DMS153 (cell line): Measurements from ENCODE around the gene TRIM66.
A peak's percentile ranks its signal among the peaks of the same experiment; 100 is the strongest.

Source experiments
- DNase-seq: peaks from one replicate; lab custom pipeline; 2025; lab: John Stamatoyannopoulos, UW

The TRIM66 gene

DNA sequence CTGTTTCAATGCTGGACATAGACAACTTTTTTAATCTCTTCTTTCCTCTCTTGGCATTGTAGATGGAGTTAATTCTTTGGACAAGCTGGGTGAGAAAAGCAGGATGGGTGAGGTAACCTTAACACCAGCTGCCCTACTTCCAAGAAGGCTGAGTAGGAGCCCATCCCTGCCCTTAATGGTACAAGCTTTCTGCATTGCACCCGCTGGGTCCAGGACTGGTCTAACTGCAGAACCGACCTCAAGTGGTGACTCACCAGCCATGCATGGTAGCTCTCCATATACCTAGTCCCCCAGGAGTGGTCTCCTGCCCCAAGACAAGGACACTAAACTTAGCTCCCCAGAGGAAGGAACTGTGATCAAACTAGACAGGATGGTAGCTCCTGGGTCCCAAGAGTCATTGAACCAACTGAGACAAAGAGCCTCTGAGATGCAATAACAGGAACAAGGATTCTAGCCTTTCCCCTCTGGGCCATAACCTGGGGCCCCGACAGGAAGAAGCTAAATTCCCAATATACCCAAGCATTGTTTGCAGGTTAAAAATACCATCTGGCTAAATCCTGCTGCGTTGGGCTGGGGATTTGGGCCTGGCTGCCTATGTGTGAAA, 32.3 kb upstream of the TRIM66 start:
- DNase-seq, result no peak

DNA sequence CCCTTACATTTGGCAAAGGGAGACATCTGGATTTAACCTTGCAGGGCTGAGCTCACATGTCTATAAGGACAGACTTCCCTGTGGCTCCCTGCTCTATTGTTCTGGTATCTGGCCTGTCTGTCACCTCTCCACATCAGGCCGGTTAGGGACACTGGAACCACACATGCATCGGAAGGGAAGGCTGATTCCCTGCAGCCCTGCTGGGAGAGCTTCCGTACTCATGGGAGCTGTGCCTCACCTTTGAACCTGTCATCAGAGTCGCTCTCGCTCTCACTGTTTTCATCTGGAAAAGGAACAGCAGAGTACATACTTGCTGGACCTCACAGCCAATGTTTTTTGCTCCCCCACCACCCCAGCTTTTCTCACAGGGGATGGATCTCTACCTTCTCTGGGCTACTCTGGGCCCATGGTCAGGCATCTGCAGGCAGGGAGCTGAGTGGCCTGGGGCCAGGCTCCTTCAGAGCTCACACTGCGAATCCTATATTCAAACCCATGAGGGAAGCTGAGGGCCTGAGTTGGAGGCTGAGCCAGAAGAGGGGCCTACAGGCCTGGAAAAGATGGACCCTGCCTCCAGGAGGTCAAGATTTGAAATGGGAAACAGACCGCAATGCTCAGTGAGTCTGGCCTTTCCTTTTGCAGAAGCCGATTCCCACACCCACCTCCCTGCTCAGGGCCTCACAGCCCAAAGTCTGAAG, 31.4 kb upstream of the TRIM66 start:
- DNase-seq, result no peak

DNA sequence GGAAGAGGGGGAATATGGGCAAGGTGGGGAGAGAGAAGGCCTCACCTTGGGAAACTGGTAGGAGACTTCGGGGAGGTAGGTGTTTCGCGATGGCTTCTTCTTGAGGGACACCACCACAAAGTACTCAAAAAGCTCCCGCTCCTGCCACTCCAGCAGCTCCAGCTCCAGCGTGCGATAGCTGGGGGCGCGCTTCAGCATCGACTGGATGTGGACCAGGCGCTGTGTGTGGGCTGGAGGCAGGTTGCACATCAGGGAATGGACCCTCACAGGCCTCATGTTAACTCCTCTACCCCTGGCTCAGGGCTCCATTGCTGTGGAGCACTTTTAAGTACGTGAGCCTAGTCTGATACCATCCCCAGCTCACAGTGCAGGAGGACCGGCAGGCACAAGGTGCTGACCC, 30.0 kb upstream of the TRIM66 start:
- no peak for DNase-seq

DNA sequence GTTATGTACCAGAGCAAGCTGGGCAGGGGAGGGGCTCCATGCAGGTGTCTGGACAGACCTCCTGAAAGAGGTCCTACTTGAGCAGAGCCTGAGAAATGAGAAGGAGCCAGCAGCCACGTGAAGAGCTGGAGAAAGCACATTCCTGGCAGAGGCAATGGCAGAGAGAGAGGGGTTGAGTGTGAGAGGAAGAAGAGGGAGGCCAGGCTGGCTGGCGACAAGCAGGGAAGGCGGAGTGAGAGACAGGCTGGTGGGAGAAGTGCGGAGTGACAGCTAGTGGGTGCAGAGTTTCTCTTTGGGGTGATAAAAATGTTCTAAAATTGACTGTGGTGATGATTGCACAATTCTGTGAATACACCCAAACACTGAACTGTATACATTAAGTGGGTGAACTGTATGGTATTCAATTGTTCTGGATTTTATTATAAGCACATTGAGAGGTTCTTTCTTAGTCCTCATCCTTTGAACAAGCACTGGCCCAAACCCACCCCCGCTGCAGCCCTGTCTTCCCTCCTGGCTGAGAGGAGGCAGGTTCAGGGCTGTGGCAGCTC, 29.5 kb upstream of the TRIM66 start:
- no peak for DNase-seq

DNA sequence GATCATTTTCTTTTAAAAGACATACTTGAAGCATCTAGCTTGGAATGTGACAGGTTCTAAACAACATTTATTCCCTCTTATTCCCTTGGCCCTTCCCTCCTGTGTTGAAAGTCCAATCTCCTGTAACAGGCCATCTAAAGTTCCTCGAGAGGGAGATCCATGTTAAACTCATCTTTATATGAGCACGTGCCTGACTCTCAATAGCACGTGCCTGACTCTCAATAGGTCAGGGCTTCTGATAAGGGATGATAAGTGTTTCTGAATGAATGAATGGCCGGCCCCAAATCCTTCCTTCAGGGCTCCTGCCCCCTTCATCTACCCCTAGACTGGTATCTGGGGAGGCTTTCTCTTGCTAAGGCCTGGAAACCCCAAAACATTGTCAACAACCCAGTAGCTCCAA, 27.3 kb upstream of the TRIM66 start:
- DNase-seq, result no peak

DNA sequence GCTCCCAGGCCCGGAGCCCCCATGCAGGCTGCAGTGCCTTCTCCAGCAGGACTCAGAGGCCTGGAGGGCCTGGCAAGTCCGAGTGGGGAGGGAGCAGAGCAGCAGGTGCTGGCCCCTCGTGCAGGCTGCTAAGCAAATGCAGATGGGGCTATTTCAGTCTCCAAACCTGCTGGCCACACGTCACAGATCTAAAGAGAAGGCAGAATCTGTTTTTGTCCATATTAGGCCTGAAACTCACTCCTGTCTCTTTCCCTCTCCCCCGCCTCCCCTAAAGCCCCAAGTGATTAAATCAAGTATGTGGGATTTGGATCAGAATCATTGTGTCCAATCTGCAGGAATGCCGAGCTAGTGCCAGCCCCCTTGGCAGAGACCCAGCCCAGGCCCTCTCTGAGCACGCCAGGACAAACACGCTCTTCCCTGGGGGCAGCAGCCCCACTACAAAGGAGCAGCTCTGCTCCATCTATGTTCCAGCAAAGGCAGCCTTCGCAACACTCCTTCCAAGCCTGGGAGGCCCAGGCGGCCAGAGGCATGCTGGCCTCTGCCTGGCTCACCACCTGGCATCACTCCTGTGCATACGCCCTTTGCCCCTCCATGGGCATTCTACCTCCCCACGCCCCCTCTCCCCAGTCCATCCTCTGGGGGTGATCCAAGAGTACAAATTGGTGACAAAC, 26.7 kb upstream of the TRIM66 start:
- DNase-seq, result no peak

DNA sequence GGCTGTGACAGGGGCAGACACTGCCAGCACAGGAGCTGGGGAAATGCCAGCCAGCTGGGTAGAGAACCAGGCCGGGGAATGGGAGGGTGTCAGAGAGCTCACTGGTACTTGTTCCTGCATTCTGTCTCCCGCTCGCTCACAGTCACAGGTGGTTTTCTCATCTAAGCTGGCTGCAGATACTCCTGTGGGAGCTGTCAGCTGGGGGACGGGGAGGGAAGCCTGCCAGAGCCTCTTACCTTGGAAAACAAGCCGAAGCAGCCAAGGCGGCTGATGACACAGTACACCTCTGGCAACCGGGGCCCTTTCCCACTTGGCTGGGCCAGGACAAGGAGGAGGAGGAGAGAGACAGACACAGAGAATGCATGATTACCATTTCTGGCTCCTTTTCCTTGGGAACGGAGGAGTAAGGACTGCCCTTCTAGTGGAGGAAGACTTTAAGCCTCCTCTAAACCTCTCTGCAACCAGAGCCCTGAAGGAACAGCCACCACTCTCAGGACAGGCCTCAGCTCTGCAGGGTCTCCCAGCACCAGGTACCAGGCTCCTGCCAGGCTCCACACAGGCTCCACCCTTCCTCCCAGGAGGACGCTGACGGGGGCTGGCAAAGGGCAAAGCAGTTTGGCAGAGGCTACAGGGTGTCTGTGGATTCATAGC, 25.2 kb upstream of the TRIM66 start:
- no peak for DNase-seq

DNA sequence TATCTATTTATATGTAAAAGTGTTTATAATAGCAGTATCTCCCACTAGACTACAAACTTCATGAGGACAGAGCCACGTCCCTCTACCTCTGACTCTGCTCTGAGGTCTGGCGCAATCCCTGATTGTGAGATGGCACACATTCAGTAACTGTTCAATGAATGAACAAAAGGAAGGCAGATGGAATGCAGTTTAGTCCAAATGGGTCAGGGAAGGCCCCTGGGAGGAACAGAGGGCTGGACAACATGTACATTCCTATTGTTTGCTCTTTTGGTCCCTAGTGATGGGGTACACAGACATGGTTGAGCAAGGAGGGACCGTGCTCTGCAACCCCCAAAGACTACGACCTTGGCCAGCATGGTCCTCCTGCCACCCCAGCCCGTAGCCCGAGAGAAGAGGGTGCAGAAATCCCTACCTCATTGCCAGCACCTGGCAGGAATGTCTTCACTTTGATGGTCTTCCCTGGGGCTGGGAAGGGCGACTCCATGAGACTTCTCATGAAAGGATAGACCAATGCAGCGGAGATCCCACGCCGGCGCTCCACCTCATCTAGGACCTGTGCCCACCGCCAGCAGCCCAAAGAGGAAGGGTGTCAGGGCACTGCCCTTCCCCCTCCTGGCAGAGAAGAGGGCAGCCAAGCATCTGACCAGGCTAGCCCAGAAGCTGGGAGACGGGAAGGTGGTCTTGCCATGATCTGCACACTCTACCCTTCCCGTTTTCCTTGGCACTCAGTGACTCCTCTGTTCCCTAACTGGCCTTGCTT, 24.4 kb upstream of the TRIM66 start:
- DNase-seq, result no peak

DNA sequence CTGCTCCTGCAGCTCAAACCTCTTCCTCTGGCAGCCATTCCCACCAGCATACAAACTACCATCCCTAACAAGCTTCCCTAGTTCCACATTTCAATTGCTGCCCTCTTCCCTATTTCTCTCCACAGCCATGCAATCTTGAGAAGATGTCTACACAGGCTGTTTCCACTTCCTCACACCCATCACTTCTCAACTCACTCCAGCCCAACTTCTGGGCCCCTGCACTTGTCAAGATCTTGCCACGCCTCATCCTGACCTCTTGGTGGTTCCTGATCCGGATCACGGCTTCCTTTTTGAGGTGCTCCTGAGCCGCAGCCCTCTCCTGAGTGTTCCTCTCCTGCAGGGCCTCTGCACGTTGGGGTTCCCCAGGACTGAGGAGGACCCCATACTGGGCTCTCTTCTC, 22.7 kb upstream of the TRIM66 start:
- no peak for DNase-seq

DNA sequence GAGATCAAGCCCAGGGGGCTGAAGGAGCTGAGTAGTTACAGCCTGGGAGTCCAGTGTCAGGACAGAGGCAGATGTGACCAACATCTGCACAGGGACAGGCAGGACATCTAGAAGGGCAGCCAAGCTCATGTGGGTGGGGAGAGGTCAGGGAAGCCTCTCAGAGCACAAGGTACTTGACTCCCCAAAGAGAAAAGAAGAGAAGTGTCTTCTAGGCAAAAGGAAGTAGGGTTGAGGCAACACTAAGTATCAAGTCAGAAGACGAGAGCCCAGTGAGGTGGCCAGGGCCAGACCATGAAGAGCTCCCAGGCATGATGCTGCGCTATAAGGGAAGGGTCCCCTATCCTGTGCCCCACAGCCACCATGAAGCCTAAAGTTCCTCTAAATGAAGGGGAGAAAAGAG, 21.7 kb upstream of the TRIM66 start:
- DNase-seq, result no peak

DNA sequence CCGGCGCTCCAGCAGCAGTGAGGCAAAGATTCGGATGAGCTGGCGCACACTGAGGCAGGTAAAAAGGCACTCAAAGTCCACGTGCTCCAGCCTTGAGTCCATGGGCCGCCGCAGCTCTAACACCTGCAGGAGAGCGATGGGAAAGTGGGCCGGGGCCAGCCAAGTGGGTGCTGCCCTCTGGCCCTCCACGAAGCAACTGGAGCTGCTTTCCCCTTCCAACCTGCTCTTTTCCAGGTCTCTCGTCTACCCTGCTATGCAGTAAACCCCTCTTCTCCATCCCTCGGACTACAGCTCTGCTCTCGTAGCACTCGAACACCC, 20.1 kb upstream of the TRIM66 start:
- no peak for DNase-seq

DNA sequence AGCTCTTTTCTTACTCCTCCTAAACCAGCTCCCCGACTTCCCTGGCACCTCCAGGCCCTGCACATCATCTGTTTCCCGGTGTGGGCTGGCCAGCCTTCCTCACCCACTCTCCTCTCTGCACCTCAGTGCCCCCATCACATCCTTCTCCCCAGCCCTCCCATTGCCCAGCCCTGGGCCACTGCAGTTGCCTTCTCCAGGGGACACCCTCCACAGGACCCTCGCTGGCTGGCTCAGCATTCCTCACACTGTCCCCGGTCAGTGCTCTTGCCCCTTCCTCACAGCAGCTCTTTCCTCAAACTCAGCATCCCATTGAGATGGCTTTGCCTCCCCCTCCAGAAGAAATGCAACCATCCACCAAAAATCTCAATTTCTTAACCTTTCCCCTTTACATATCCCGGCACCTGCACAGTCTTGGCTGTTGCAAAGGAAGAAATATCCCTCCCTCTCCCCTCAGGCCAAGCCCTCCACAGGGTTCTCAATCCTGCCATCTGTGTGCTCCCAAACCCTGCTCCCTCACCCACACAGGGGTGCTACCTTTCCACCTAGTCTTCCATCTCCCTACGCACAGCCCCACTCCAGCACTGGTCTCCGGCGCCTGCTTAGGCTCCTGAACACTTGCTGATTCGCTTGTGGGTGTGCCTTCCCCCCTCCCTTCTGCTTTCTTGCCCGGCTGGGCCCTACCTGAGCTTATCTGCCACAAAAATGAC, 19.6 kb upstream of the TRIM66 start:
- no peak for DNase-seq

DNA sequence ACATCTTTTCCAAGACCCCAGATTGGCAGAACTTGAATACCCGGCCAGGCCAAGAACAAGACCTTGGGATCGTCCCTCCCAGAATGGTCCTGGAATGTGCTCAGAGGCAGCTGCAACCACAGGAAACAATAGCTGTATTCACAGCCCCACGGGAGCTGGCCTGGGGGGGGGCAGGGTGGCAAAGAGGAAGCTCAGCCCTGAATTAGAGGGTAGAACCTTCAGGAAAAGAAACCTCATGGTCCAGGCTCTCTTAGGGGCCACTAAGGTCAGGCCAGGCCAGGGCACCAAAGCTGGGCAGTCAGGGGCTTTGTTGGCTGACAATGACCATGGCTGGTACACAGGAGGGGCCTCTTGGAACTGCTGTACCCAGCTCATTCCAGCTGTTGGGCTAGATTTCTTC, 17.4 kb upstream of the TRIM66 start:
- DNase-seq, result peak; percentile 13

DNA sequence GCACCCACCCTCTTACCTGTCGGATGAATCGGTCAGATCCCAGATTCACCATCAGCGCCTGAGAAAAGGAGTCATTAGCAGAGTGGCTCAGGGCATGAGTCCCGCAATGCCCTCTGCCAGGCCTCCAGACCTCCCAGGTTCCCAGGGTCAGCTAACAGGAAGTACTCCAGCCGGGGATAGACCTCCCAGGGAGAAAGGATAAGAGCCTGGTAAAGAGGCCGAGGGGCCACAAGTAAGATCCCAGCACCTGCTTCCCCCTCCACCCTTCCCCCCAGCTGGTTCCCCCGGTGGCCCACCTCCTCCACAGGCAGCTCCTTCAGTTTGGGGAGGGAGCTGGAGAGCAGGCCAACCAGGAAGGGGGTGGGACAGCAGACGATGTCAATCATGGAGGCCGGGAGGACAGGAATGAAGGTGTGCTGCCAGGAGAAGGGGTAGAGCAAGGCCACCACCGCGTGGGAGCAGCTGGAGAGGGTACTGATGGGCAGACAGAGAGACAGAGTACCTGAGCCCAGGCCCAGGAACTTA, 16.5 kb upstream of the TRIM66 start:
- no peak for DNase-seq

DNA sequence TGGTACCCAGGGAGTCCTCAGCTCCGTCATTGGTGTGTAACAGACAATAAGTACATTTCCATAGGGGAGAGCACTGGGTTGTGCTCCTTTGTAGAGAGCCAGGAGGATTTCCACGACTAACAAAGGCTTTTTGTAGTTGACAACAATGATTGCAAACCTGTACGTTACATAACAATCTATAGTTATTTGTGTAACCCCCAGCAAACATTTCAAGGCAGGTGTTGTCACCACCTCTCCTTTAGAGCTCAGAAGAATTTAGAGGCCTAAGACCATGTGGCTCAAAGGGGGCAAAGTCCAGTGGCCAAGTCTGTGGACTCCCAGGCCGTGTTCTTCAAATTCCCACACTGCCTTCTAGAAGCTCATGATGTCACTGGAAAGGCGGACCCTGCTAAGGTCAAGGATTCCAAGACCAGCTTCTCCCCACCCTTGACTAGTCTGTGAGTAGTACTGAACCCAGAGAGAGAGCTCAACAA, 15.9 kb upstream of the TRIM66 start:
- DNase-seq, result no peak

DNA sequence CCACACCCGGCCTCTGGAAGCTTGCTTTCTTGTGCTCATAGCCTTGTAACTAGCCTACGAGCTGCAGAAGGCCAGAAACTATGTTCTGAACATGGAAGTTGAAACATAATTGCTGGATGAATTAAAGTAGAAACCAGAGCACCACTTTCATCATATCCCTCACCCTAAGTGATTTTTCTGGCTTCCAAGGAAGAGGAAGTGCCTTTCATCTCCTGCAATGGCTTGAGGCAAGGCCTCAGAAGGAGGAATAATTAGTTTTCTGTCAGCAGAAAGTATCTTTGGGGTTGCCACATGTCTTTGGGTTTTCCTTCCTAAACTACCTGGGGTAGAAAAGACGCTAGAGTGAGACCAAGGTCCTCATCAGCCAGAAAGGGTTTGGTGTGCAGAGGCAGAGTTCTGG, 14.6 kb upstream of the TRIM66 start:
- no peak for DNase-seq

DNA sequence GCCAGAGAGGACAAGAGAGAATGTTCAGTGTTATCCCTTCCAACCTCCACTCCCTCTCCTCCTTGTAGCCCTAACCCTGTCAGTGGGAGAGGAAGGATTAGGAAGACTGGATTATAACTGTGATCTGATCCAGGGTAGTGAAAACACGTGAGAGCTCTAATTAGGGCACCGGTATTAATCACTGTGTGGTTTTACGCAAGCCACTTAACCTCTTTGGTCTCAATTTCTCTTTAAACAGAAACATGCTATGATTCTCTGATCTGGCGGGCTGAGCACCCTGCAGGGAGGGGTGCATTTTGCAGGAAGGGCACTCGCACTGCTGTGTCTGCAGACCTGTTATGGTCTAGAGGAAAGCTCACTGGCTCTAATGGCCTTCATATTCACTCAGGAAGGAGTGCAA, 11.7 kb upstream of the TRIM66 start:
- DNase-seq, result no peak

DNA sequence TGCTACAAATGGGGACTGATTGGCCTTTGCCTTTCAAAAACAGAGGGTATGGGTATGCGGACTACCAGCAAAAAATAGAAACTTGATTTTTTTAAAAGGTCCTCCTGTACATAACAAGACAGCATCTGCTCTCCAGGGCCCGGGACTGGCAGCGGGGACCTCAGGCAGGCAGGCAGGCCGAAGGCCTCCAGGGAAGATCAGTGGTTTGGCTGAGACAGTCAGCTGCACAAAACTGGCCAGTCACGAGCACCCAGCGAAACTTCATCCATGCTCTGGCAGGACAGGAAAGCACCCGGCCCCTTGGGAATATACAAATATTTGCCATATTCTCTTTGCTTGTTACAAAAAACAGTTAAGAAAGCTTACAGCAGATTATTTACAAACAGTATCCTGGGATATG, 11.1 kb upstream of the TRIM66 start:
- no peak for DNase-seq

DNA sequence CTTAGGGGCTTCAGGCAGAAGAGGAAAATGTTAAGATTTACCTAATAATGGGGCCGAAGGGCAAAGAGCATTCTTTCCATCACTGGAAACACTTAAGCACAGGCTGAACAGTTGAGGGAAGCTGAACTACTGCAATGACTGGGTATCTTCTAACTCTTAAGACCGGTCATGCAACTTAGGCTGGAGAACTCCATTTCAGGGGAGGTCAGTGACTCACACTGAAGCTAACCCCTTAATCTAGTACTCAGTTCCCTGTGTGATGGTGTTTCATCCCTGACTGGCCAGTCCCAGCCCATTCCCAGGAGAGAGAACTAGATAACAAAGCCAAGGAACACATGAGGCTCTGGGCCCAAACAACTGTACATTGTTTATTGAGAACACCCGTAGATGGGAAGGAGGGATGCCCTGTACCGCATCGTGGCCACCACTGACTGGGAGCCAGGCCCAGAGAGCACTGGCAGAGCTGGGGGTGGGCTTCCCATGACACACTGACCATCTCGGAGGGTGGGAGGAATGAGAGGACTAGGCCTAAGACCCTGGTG, 10.6 kb upstream of the TRIM66 start:
- no peak for DNase-seq

DNA sequence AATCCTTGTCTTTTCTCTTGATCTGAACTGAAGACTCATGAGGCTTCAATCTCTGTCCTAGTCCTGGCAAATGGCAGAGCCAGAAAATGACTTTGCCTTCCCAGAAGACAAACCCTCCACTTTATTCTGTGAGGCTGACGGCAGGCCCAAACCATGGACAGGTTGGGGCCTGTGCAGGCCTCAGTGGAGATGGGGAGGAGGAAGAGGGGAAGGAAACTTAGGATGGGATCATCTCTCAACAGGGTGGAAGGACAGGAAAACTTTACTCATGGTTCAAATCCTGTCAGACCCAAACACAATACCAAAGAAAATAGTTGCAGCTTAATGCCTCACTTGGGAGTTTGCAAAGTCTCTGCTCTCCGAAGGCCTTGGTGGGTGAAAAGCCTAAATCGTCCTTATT, 10.0 kb upstream of the TRIM66 start:
- no peak for DNase-seq

DNA sequence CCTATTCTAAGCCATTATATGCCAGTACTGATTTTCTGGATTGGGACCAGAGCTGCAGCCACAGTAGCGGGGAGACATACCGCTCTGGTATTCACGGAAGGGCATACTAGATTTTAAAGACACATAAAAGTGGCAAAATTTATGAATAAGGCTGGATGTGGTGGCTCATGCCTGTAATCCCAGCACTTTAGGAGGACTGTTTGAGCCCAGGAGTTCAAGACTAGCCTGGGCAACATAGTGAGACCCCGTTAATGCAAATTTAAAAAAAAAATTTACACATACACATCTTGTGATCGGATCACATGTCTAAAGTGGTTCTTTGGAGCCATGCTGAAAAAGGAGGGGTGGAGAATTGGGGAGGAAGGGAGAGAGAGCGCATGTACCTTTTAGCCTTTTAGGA, 9.1 kb upstream of the TRIM66 start:
- no peak for DNase-seq
